Gastrocnemius medialis (tissue), 4 donors: ENCODE data around the gene GRIN1. TPM values are rescaled to one million over a fixed set of nuclear protein-coding genes. Genes with fewer than 3 reads are reported as not detected.

ENCODE experiments used
- ATAC-seq, 2 donors: fragments of 150-250 bp; one replicate each; pipeline ENCODE4 v1.9.1; 2016
- DNase-seq, 2 donors: peaks; one replicate each; pipeline ENCODE4 v3.0.0-alpha.2; 2019
- H3K27ac ChIP-seq, 4 donors: fragments of 200-600 bp; sonication (generic); 1 replicate in 1 of 4; 2 replicates in 3 of 4; pipeline ENCODE4 v1.5.1; 2016 to 2018; ENCODE audit warnings: mild to moderate bottlenecking in 2 of 4, moderate library complexity in 1 of 4
- H3K27me3 ChIP-seq, 3 donors: fragments of 200-600 bp; sonication (generic) in 2 of 3; 1 replicate in 1 of 3; 2 replicates in 2 of 3; pipeline versions ENCODE4 v1.5.1 to v1.6.0; 2016 to 2019; ENCODE audit warnings: mild to moderate bottlenecking in 1 of 3, moderate library complexity in 1 of 3
- H3K36me3 ChIP-seq, 2 donors: fragments of 200-600 bp; sonication (generic) in 1 of 2; one replicate each; pipeline ENCODE4 v1.5.1; 2017 to 2018
- H3K4me1 ChIP-seq, 2 donors: fragments of 200-600 bp; sonication (generic) in 1 of 2; one replicate each; pipeline ENCODE4 v1.5.1; 2016 to 2017; ENCODE audit warnings: mild to moderate bottlenecking in 2 of 2
- H3K4me3 ChIP-seq, 4 donors: fragments of 200-600 bp; sonication (generic) in 3 of 4; 1 replicate in 1 of 4; 2 replicates in 3 of 4; pipeline ENCODE4 v1.5.1; 2016 to 2019; ENCODE audit warnings: mild to moderate bottlenecking in 2 of 4
- H3K9me3 ChIP-seq, 3 donors: fragments of 200-600 bp; sonication (generic) in 2 of 3; 1 replicate in 1 of 3; 2 replicates in 2 of 3; pipeline ENCODE4 v1.5.1; 2016 to 2019
- CTCF ChIP-seq, 5 experiments: fragments of 450-650 bp in 3 of 5; fragments of 200-600 bp in 2 of 5; sonication (generic) in 2 of 5; IDR thresholded peaks in 4 of 5; conservative IDR thresholded peaks in 1 of 5; 1 replicate in 4 of 5; 2 replicates in 1 of 5; pipeline ENCODE4 v1.5.1; 2016 to 2019; ENCODE audit warnings: antibody characterized with exemption in 5 of 5, mild to moderate bottlenecking in 3 of 5, moderate library complexity in 3 of 5
- POLR2A ChIP-seq, 2 donors: fragments of 450-650 bp; IDR thresholded peaks; one replicate each; pipeline ENCODE4 v1.6.1; 2017; ENCODE audit warnings: antibody characterized with exemption in 2 of 2, mild to moderate bottlenecking in 2 of 2, moderate library complexity in 2 of 2
- in situ Hi-C, 4 donors: fragments of 200-750 bp; cut with MboI; loops; one replicate each; pipeline versions ENCODE4 v1.15.0 to v1.8.0; 2017; ENCODE audit warnings: low sequenced_read_pairs in 4 of 4
- intact Hi-C: fragments of 100-400 bp; cut with DNase I; formaldehyde crosslinking; loops from one replicate; pipeline ENCODE4 v1.15.1; 2023; ENCODE audit warnings: low total_unique reads
- total RNA-seq, 4 donors: library from RNA; depleted of rRNA; stranded (reverse); fragments of >200 nt; gene quantifications; one replicate each; pipeline versions ENCODE4 v1.1.0 to v1.2.3, GENCODE V29; 2016

The GRIN1 gene
- total RNA-seq, 4 donors from 2014 or later = not detected

GRCh38 chr9:137141050-137141810, 2.3 kb downstream of the GRIN1 start:
- TF ChIP-seq POLR2A (IDR thresholded peaks at IDR 0.05) (no peak), CTCF (IDR thresholded peaks at IDR 0.05 in 4 of 5, conservative IDR thresholded peaks at IDR 0.05 in 1 of 5) (no peak)
- no peak for DNase-seq
- intact Hi-C loops = no loop called here
- ATAC-seq = no peak
- Histone ChIP-seq H3K27ac (no peak overlapping the region), H3K27me3 (peaks cover 59 to 82% (median 78%) of the 10 kb centered on the region in 3 donors), H3K4me1 (no peaks in the 10 kb centered on the region), H3K9me3 (no peaks in the 10 kb centered on the region), H3K4me3 (no peak overlapping the region), H3K36me3 (no peaks in the 10 kb centered on the region)
- in situ Hi-C loops = no loop called here

GRCh38 chr9:137141976-137142936, 3.3 kb downstream of the GRIN1 start:
- in situ Hi-C loops = no loop called here
- TF ChIP-seq POLR2A (IDR thresholded peaks at IDR 0.05) = no peak
- no peak for TF ChIP-seq CTCF (IDR thresholded peaks at IDR 0.05 in 4 of 5, conservative IDR thresholded peaks at IDR 0.05 in 1 of 5)
- no peak for DNase-seq
- H3K27me3 ChIP-seq = peaks cover 52 to 79% (median 70%) of the 10 kb centered on the region in 3 donors
- H3K9me3 ChIP-seq = no peaks in the 10 kb centered on the region
- intact Hi-C loops = no loop called here
- H3K4me1 ChIP-seq = no peaks in the 10 kb centered on the region
- ATAC-seq = no peak
- H3K4me3 ChIP-seq = no peak overlapping the region
- no peak overlapping the region for H3K27ac ChIP-seq
- H3K36me3 ChIP-seq = no peaks in the 10 kb centered on the region

GRCh38 chr9:137143459-137143858, 4.5 kb downstream of the GRIN1 start:
- Histone ChIP-seq H3K4me3 (no peak overlapping the region), H3K9me3 (no peaks in the 10 kb centered on the region), H3K4me1 (no peaks in the 10 kb centered on the region), H3K27ac (no peak overlapping the region), H3K36me3 (no peaks in the 10 kb centered on the region), H3K27me3 (peaks cover 44 to 79% (median 68%) of the 10 kb centered on the region in 3 donors)
- intact Hi-C loops (no loop called here), in situ Hi-C loops (no loop called here)
- DNase-seq (no peak), ATAC-seq (no peak)
- no peak for TF ChIP-seq POLR2A (IDR thresholded peaks at IDR 0.05)
- no peak for TF ChIP-seq CTCF (IDR thresholded peaks at IDR 0.05 in 4 of 5, conservative IDR thresholded peaks at IDR 0.05 in 1 of 5)

- intact Hi-C loops = no loop called here
- peaks cover 33 to 75% (median 54%) of the 10 kb centered on the region in 3 donors for H3K27me3 ChIP-seq
Observed at GRCh38 chr9:137145731-137146526, 7.0 kb downstream of the GRIN1 start.

More at GRCh38 chr9:137145731-137146526, 7.0 kb downstream of the GRIN1 start:
- TF ChIP-seq CTCF (IDR thresholded peaks at IDR 0.05 in 4 of 5, conservative IDR thresholded peaks at IDR 0.05 in 1 of 5) = no peak
- no peak for TF ChIP-seq POLR2A (IDR thresholded peaks at IDR 0.05)
- no peak for ATAC-seq
- Histone ChIP-seq H3K4me1 (no peaks in the 10 kb centered on the region), H3K9me3 (no peaks in the 10 kb centered on the region), H3K4me3 (no peak overlapping the region), H3K27ac (no peak overlapping the region), H3K36me3 (no peaks in the 10 kb centered on the region)
- DNase-seq = no peak
- in situ Hi-C loops = no loop called here
